ENCODE data around the gene CYB561A3.

The CYB561A3 gene

GRCh38 chr11:61369372-61370348 is 8.0 kb upstream of the CYB561A3 start:
- no peak for DNase-seq

GRCh38 chr11:61368646-61369045 is 7.0 kb upstream of the CYB561A3 start:
- DNase-seq, result no peak

- DNase-seq, result no peak
Measured at GRCh38 chr11:61367406-61367805, 5.7 kb upstream of the CYB561A3 start.

- no peak for DNase-seq
Measured at GRCh38 chr11:61364012-61364675, 2.5 kb upstream of the CYB561A3 start.

- DNase-seq, result no peak
Measured at GRCh38 chr11:61362542-61362875, 827 bp upstream of the CYB561A3 start.

GRCh38 chr11:61361237-61361740 is 393 bp downstream of the CYB561A3 start:
- no peak for DNase-seq

- DNase-seq, result no peak
Measured at GRCh38 chr11:61359516-61359915, 2.2 kb downstream of the CYB561A3 start.

GRCh38 chr11:61358566-61358965 is 3.1 kb downstream of the CYB561A3 start:
- DNase-seq, result no peak

- no peak for DNase-seq
Measured at GRCh38 chr11:61357894-61358239, 3.8 kb downstream of the CYB561A3 start.

- no peak for DNase-seq
Measured at GRCh38 chr11:61357233-61357893, 4.3 kb downstream of the CYB561A3 start.

GRCh38 chr11:61356706-61357105 is 5.0 kb downstream of the CYB561A3 start:
- no peak for DNase-seq

- no peak for DNase-seq
Measured at GRCh38 chr11:61354208-61354607, 7.5 kb downstream of the CYB561A3 start.

GRCh38 chr11:61353131-61354067 is 8.3 kb downstream of the CYB561A3 start:
- no peak for DNase-seq

- DNase-seq, result no peak
Measured at GRCh38 chr11:61352038-61352437, 9.6 kb downstream of the CYB561A3 start.

- no peak for DNase-seq
Measured at GRCh38 chr11:61350803-61351202, 10.9 kb downstream of the CYB561A3 start.

GRCh38 chr11:61350336-61350735 is 11.3 kb downstream of the CYB561A3 start:
- no peak for DNase-seq

- no peak for DNase-seq
Measured at GRCh38 chr11:61349916-61350315, 11.8 kb downstream of the CYB561A3 start.

- DNase-seq, result no peak
Measured at GRCh38 chr11:61349189-61349751, 12.4 kb downstream of the CYB561A3 start.

- DNase-seq, result no peak
Measured at GRCh38 chr11:61347916-61348461, 13.7 kb downstream of the CYB561A3 start.

GRCh38 chr11:61345954-61346843 is 15.5 kb downstream of the CYB561A3 start:
- no peak for DNase-seq

- no peak for DNase-seq
Measured at GRCh38 chr11:61345170-61345610, 16.5 kb downstream of the CYB561A3 start.

All from COR-L47 (cell line).